Fibroblast of mammary gland (primary cell): ENCODE data around the gene GMDS.

Experiments
- DNase-seq: peaks from one replicate; pipeline ENCODE4 v3.0.0-alpha.2; 2010; ENCODE audit warnings: low read depth
- H3K4me3 ChIP-seq: 2 replicates; pipeline ENCODE4 v1.5.1; 2011; ENCODE audit warnings: low read depth, mild to moderate bottlenecking, low read length, moderate library complexity; ENCODE audit not compliant: control insufficient read depth
- CTCF ChIP-seq: conservative IDR thresholded peaks from 2 replicates; pipeline ENCODE4 v1.5.1; 2011; ENCODE audit warnings: low read depth, low read length, inconsistent platforms; ENCODE audit not compliant: control insufficient read depth, insufficient read depth

Gene GMDS

GRCh38 chr6:1749041-1749440 lies 496.4 kb downstream of the GMDS start:
- no peak for TF ChIP-seq CTCF
- no peak overlapping the region for H3K4me3 ChIP-seq

DNA sequence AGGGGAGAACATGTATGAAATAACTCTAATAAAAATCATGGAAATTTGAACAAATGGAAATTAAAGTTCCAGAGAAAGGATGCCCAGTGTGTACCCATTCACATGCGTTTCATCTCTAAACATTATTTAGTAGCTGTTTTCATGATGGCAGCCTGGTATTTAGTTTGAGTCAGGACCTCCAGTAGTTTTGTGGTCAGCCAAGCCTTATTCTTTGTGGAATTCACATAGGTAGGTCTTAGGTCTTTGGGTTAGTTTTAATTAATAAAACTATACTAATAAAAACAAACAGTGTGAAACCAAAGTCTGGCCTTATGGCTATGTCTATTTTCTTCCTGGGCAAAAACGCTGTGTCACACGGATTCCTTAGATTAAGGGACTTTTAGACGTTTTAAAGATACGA lies 497.9 kb downstream of the GMDS start:
- TF ChIP-seq CTCF: no peak
- DNase-seq: no peak
- no peak overlapping the region for H3K4me3 ChIP-seq

More at GRCh38 chr6:1749041-1749440, 496.4 kb downstream of the GMDS start:
- DNase-seq: no peak

GRCh38 chr6:1747003-1747402 lies 498.4 kb downstream of the GMDS start:
- no peak overlapping the region for H3K4me3 ChIP-seq
- no peak for DNase-seq
- TF ChIP-seq CTCF: no peak

DNA sequence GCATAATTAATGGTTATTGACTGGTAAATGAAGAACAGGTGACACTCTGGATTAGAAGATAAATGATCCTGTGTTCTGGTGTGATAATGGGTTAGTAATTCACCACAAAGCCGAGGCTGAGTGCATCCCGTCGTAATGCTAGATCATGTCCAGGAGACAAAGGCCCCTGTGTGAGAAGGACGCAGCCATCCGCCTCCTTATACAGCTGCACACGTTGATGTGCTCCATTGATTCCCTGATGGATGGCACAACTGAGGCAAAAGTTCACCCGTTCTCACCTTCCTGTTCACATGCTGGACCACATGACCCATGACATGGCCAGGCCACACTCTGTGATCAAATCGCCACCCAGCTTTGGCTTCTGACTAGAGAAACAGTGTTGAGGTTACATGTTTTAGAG lies 499.6 kb downstream of the GMDS start:
- DNase-seq: no peak
- no peak overlapping the region for H3K4me3 ChIP-seq
- no peak for TF ChIP-seq CTCF

- DNase-seq: no peak
- no peak for TF ChIP-seq CTCF
- no peak overlapping the region for H3K4me3 ChIP-seq
Observed at GRCh38 chr6:1744543-1744942, 500.9 kb downstream of the GMDS start.

DNA sequence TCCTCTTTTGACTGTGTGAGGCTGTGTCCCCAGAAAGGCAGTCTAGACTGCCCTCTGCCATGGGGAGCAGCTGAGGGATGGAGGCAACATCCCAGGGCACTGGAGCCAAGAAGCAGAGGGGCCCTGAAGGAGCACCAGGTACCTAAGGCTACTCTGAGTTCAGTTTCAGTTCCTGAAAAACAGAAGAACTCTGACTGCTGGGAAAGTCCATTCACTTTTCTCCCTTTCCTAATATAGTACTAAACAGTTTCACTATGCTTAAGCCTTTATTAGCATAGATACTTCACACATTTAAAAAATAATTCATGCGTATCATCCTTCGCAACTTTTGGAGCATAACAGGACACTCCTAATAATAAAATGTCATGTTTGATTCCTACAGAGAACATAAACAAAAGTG lies 505.7 kb downstream of the GMDS start:
- no peak for DNase-seq
- no peak overlapping the region for H3K4me3 ChIP-seq
- TF ChIP-seq CTCF: no peak

- no peak for TF ChIP-seq CTCF
- H3K4me3 ChIP-seq: no peak overlapping the region
- no peak for DNase-seq
Observed at GRCh38 chr6:1739220-1739619, 506.2 kb downstream of the GMDS start.
